SK-N-SH treated with all-trans-retinoic acid at 6 μM for 48 hours (cell line): Measurements from ENCODE around the gene ART5.

Source experiments
- ARNTL ChIP-seq: fragments of 450-650 bp; formaldehyde crosslinking; IDR thresholded peaks from 2 replicates; pipeline ENCODE4 v1.5.0; 2020; ENCODE audit warnings: low read depth, mild to moderate bottlenecking, moderate library complexity, borderline replicate concordance
- CSDC2 ChIP-seq: fragments of 250-450 bp; sonication (Bioruptor Pico); IDR thresholded peaks from 2 replicates; pipeline ENCODE4 v1.5.0; 2020; ENCODE audit warnings: mild to moderate bottlenecking, moderate library complexity
- OSR1 ChIP-seq: fragments of 250-450 bp; sonication (Bioruptor Pico); IDR thresholded peaks from 2 replicates; pipeline ENCODE4 v1.8.0; 2022; ENCODE audit warnings: moderate library complexity, mild to moderate bottlenecking, inconsistent platforms
- RARB ChIP-seq: fragments of 250-450 bp; sonication (Bioruptor Pico); IDR thresholded peaks from 2 replicates; pipeline ENCODE4 v1.8.0; 2021; ENCODE audit warnings: mild to moderate bottlenecking, moderate library complexity
- TCF4 ChIP-seq: fragments of 250-450 bp; sonication (Bioruptor Pico); IDR thresholded peaks from 2 replicates; pipeline ENCODE4 v1.8.0; 2021; ENCODE audit warnings: mild to moderate bottlenecking, moderate library complexity, borderline replicate concordance
- ZC3H10 ChIP-seq: fragments of 250-450 bp; sonication (Bioruptor Pico); IDR thresholded peaks from 2 replicates; pipeline ENCODE4 v1.5.1; 2021; ENCODE audit warnings: mild to moderate bottlenecking, moderate library complexity
- ZFP3 ChIP-seq: fragments of 250-450 bp; sonication (Bioruptor Pico); IDR thresholded peaks from 2 replicates; pipeline ENCODE4 v1.5.0; 2020; ENCODE audit warnings: mild to moderate bottlenecking, moderate library complexity
- ZFP30 ChIP-seq: fragments of 450-650 bp; formaldehyde crosslinking; IDR thresholded peaks from 2 replicates; pipeline ENCODE4 v1.5.0; 2022; ENCODE audit warnings: mild to moderate bottlenecking, moderate library complexity
- ZNF565 ChIP-seq: fragments of 450-650 bp; formaldehyde crosslinking; conservative IDR thresholded peaks from 2 replicates; pipeline ENCODE4 v1.5.0; 2020; ENCODE audit warnings: low read depth, mild to moderate bottlenecking, moderate library complexity
- ZNF70 ChIP-seq: fragments of 450-650 bp; formaldehyde crosslinking; IDR thresholded peaks from 2 replicates; pipeline ENCODE4 v1.5.0; 2020; ENCODE audit warnings: mild to moderate bottlenecking, moderate library complexity
- ZNF8 ChIP-seq: fragments of 450-650 bp; formaldehyde crosslinking; IDR thresholded peaks from 2 replicates; pipeline ENCODE4 v1.5.0; 2020; ENCODE audit warnings: mild to moderate bottlenecking, moderate library complexity
- TF ChIP-seq, protein P1 (sequence below): fragments of 250-450 bp; sonication (Bioruptor Pico); IDR thresholded peaks from 2 replicates; pipeline ENCODE4 v1.8.0; 2020; ENCODE audit warnings: mild to moderate bottlenecking, moderate library complexity, borderline replicate concordance
- TF ChIP-seq, protein P2 (sequence below): fragments of 250-450 bp; sonication (Bioruptor Pico); IDR thresholded peaks from 2 replicates; pipeline ENCODE4 v1.5.1; 2021; ENCODE audit warnings: mild to moderate bottlenecking, moderate library complexity

DNA sequence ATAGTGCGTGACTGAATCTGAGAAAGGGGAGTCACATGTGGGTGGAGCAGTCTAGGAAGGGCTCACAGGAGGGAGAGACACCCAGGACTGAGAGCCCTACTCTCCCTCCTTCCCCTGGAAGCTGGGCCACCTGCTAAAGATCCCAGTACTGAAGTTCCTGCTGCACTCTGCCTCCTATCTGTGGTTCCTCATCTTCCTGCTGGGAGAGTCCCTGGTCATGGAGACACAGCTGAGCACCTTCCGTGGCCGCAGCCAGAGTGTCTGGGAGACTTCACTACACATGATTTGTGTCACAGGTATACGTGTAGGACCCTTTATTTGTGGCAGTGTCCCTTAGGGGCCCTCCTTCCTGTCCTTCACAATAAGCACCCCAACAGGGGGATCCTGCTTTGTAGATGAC is 19.3 kb downstream of the ART5 start:
- TF ChIP-seq ZC3H10 (no peak), CSDC2 (no peak), ZNF565 (CRISPR knock-in tag) (no peak), ZFP3 (CRISPR knock-in tag) (no peak), ZFP30 (CRISPR knock-in tag) (no peak), ARNTL (CRISPR knock-in tag) (no peak), RARB (CRISPR knock-in tag) (no peak), OSR1 (no peak), ZNF8 (CRISPR knock-in tag) (no peak), TCF4 (CRISPR knock-in tag) (no peak), ZNF70 (no peak)
- TF ChIP-seq, protein P1, sequence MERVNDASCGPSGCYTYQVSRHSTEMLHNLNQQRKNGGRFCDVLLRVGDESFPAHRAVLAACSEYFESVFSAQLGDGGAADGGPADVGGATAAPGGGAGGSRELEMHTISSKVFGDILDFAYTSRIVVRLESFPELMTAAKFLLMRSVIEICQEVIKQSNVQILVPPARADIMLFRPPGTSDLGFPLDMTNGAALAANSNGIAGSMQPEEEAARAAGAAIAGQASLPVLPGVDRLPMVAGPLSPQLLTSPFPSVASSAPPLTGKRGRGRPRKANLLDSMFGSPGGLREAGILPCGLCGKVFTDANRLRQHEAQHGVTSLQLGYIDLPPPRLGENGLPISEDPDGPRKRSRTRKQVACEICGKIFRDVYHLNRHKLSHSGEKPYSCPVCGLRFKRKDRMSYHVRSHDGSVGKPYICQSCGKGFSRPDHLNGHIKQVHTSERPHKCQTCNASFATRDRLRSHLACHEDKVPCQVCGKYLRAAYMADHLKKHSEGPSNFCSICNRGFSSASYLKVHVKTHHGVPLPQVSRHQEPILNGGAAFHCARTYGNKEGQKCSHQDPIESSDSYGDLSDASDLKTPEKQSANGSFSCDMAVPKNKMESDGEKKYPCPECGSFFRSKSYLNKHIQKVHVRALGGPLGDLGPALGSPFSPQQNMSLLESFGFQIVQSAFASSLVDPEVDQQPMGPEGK (CRISPR knock-in tag): no peak
- TF ChIP-seq, protein P2, sequence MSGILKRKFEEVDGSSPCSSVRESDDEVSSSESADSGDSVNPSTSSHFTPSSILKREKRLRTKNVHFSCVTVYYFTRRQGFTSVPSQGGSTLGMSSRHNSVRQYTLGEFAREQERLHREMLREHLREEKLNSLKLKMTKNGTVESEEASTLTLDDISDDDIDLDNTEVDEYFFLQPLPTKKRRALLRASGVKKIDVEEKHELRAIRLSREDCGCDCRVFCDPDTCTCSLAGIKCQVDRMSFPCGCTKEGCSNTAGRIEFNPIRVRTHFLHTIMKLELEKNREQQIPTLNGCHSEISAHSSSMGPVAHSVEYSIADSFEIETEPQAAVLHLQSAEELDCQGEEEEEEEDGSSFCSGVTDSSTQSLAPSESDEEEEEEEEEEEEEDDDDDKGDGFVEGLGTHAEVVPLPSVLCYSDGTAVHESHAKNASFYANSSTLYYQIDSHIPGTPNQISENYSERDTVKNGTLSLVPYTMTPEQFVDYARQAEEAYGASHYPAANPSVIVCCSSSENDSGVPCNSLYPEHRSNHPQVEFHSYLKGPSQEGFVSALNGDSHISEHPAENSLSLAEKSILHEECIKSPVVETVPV (CRISPR knock-in tag): no peak
